Measurements from ENCODE around the gene ASS1.

DNA sequence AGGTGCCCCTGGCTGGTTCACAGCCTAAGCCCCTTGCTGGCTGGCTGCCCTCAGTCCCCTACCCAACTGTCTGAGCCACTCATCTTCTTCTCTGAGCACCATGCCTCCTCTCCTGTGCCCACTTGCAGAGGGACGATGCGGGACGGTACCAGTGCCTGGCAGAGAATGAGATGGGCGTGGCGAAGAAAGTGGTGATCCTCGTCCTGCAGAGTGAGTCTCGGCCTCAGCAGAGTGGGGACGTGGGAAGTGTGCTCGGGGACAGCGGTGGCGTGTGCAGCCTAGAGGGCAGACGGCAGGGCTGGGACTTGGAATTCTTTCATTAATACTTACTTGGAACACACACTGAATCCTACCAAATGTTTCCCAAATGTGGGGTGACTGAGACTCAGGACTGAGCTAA lies 34.3 kb upstream of the ASS1 start:
- no peak for TF ChIP-seq CTCF (IDR thresholded peaks at IDR 0.05; ENCODE audit: insufficient read depth, low read depth, low read length)
- TF ChIP-seq EZH2 (IDR thresholded peaks at IDR 0.05; ENCODE audit: insufficient read depth, low read length): no peak

Measured in astrocyte (in vitro differentiated cells and primary cell).